Endothelial cell (in vitro differentiated cells): Measurements from ENCODE around the gene HOXC10. TPM values are rescaled to one million over a fixed set of nuclear protein-coding genes. Genes with fewer than 3 reads are reported as not detected.
A peak's percentile ranks its signal among the peaks of the same experiment; 100 is the strongest.

ENCODE experiments used
- DNase-seq: peaks from one replicate; pipeline ENCODE4 v3.0.0; 2021; ENCODE audit warnings: low spot score
- H3K27ac Mint-ChIP-seq: one replicate; pipeline ENCODE4 v1.8.0; 2021; ENCODE audit warnings: mixed read lengths, inconsistent platforms; ENCODE audit not compliant: unreplicated experiment
- H3K27me3 Mint-ChIP-seq: one replicate; pipeline ENCODE4 v1.8.0; 2021; ENCODE audit warnings: mild to moderate bottlenecking, moderate library complexity, mixed read lengths, inconsistent platforms; ENCODE audit not compliant: unreplicated experiment
- H3K36me3 Mint-ChIP-seq: one replicate; pipeline ENCODE4 v1.8.0; 2021; ENCODE audit warnings: mild to moderate bottlenecking, low read depth, mixed read lengths, inconsistent platforms; ENCODE audit not compliant: unreplicated experiment
- H3K4me1 Mint-ChIP-seq: one replicate; pipeline ENCODE4 v1.8.0; 2021; ENCODE audit warnings: mild to moderate bottlenecking, mixed read lengths, inconsistent platforms; ENCODE audit not compliant: unreplicated experiment
- H3K4me3 Mint-ChIP-seq: one replicate; pipeline ENCODE4 v1.8.0; 2021; ENCODE audit warnings: mild to moderate bottlenecking, mixed read lengths, inconsistent platforms; ENCODE audit not compliant: unreplicated experiment
- H3K9me3 Mint-ChIP-seq: one replicate; pipeline ENCODE4 v1.8.0; 2021; ENCODE audit warnings: mixed read lengths, inconsistent platforms; ENCODE audit not compliant: unreplicated experiment
- total RNA-seq: library from RNA; stranded (reverse); fragmentation: NEBNext Ultra II Directional; extraction: Animal tissue kit (Norgen Biotek cat#: 25700); gene quantifications from one replicate; pipeline ENCODE4 v1.2.1, GENCODE V29; 2021; ENCODE audit not compliant: unreplicated experiment
- TF ChIP-seq, protein P1 (sequence below): fragments of 200-600 bp; sonication (generic); IDR thresholded peaks from one replicate; pipeline ENCODE4 v1.5.0; 2021; ENCODE audit warnings: antibody characterized with exemption; ENCODE audit not compliant: unreplicated experiment

HOXC10 gene
- total RNA-seq, 1 donor from 2014 or later: 1.9 TPM

DNA sequence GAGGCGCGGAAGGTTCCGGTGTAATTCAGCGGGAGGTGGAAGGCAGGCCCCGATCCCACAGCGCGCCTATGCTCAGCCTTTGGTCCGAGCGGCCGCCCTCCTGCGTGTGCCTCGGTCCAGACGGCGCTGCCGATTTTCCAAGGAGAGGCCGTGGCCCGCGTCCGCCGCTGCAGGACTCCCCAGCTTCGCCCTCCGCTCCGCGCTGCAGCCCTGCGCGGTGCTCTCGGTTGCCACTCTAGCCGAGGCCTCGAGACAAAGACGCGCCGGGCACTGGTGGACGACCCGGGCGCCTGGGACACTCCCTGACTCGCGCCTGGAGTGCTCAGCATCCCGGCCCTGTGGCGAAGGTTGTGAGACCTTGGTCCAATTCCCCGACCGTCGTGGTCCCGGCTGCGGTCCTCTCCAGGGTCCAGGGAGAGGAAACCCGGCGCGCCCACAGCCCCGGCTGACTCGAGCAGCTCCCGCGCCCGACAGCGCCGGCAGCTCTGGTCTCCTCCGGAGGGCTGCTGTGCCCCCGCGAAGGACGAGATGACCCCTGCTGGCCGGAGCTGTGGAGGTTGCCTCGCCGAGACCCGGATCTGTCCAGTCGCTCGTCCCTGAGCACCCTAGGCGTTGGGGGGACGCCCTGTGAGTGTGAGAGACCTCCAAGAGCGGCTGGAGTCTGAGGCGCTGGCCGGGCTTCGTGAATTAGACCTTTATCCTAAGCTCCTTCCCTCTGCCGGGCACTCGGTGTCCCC, 23.8 kb upstream of the HOXC10 start:
- Mint-ChIP-seq H3K4me3 (no peak overlapping the region), H3K27me3 (peaks cover 62% of the 10 kb centered on the region), H3K27ac (no peak overlapping the region), H3K36me3 (no peaks in the 10 kb centered on the region), H3K9me3 (no peaks in the 10 kb centered on the region), H3K4me1 (peaks cover 32% of the 10 kb centered on the region)
- DNase-seq: peak; percentile 77
- TF ChIP-seq, protein P1, sequence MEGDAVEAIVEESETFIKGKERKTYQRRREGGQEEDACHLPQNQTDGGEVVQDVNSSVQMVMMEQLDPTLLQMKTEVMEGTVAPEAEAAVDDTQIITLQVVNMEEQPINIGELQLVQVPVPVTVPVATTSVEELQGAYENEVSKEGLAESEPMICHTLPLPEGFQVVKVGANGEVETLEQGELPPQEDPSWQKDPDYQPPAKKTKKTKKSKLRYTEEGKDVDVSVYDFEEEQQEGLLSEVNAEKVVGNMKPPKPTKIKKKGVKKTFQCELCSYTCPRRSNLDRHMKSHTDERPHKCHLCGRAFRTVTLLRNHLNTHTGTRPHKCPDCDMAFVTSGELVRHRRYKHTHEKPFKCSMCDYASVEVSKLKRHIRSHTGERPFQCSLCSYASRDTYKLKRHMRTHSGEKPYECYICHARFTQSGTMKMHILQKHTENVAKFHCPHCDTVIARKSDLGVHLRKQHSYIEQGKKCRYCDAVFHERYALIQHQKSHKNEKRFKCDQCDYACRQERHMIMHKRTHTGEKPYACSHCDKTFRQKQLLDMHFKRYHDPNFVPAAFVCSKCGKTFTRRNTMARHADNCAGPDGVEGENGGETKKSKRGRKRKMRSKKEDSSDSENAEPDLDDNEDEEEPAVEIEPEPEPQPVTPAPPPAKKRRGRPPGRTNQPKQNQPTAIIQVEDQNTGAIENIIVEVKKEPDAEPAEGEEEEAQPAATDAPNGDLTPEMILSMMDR: no peak

DNA sequence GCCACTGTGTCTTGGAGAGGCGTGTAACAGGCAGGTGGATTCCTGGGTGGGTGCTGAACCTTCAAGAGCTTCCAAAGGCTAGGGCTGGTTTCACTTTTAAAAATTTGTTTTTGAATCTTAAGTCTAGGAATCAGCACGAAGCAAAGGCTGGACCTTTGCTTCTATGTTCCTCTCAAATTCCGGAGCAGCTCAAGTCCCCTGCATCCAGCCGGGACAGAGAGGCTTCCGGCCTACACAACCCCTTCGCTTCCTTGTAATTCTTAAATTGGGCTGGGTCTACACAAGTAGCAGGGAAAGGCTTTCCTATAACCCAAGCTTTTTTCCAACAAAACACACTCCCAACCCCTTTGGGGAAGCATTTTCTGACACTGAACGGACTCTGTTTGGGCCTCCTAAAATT, 21.9 kb upstream of the HOXC10 start:
- H3K9me3 Mint-ChIP-seq: no peaks in the 10 kb centered on the region
- TF ChIP-seq, protein P1: no peak
- H3K27me3 Mint-ChIP-seq: peaks cover 57% of the 10 kb centered on the region
- H3K36me3 Mint-ChIP-seq: no peaks in the 10 kb centered on the region
- peaks cover 38% of the 10 kb centered on the region for H3K4me1 Mint-ChIP-seq
- no peak for DNase-seq
- H3K27ac Mint-ChIP-seq: no peak overlapping the region
- H3K4me3 Mint-ChIP-seq: no peak overlapping the region

DNA sequence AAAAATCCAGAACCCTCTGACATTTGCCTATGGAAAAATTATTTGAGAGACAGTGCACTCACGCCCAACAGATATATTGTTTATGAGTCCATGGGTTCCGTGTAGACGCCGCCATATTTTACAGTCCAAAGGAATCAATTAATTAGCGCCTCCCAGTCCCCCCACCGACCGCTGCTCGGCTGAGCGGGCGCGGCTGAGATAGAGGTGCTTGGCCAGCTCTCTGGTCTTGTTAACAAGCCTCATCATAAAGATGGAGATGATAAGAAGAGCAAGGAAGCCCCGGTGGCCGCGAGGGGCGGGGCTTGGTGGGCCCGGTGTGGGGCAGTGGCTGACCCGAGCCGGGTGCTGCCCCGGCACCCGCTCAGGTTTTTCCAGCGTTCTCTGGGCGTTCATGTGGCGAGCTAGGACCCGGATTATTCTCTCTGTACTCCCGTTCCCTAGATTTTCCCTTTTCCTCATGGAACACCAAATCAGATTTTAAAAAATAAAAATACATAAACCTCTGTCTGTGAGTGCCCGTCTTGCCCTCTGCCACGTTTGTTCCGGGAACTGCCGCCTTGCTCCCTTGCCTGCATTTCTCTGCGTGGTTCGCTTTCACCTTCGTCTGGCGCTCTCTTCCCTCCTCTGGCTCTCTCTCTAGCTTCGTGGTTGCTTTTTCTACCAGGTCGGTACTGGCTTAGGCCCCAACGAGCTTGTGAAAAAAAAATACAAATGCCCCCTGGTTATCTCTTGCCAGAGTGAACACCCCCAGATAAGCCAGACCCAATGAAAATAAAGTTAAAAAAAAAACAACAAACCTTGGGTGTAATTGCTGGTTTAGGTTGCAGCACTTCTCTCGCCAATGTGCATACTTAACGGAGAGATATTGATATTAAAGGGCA, 21.3 kb upstream of the HOXC10 start:
- DNase-seq: no peak
- peaks cover 45% of the 10 kb centered on the region for H3K4me1 Mint-ChIP-seq
- H3K36me3 Mint-ChIP-seq: no peaks in the 10 kb centered on the region
- peak overlapping the region; percentile 70 for H3K27ac Mint-ChIP-seq
- peaks cover 57% of the 10 kb centered on the region for H3K27me3 Mint-ChIP-seq
- H3K9me3 Mint-ChIP-seq: no peaks in the 10 kb centered on the region
- H3K4me3 Mint-ChIP-seq: no peak overlapping the region
- TF ChIP-seq, protein P1: no peak

DNA sequence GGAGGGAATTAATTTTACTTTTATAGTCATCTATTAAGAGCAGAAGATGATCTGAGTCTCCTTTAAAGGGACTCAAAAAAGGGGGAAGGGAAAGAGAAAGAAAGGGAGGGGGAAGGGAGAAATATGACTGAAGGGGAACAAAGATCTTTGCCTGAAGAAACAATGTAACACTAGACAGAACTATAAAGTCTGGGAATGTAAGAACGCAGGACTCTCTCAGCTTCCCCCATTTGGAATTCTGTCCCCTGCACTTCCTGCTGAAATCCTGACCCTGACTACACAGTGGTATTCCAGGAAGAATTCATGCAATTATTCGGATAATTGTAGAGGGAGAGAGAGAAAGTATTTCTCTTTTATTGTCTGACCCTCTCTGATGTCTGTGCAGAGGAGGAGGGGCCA, 20.6 kb upstream of the HOXC10 start:
- Mint-ChIP-seq H3K9me3 (no peaks in the 10 kb centered on the region), H3K27me3 (peaks cover 55% of the 10 kb centered on the region), H3K27ac (no peak overlapping the region), H3K4me3 (no peak overlapping the region), H3K4me1 (peaks cover 47% of the 10 kb centered on the region), H3K36me3 (no peaks in the 10 kb centered on the region)
- DNase-seq: no peak
- TF ChIP-seq, protein P1: no peak
